GM23338 (cell line): ENCODE data around the gene OXLD1. TPM values are rescaled to one million over a fixed set of nuclear protein-coding genes. Genes with fewer than 3 reads are reported as not detected.

Source experiments
- EZH2 ChIP-seq: fragments of 200-600 bp; sonication (generic); IDR thresholded peaks from one replicate; pipeline ENCODE4 v1.8.0; 2017; ENCODE audit warnings: antibody characterized with exemption, mild to moderate bottlenecking, low read depth; ENCODE audit not compliant: unreplicated experiment
- STAT1 ChIP-seq: IDR thresholded peaks from one replicate; pipeline ENCODE4 v1.6.1; 2016; ENCODE audit warnings: antibody characterized with exemption; ENCODE audit not compliant: unreplicated experiment
- ZNF462 ChIP-seq: fragments of 250-450 bp; sonication (Bioruptor Pico); IDR thresholded peaks from 2 replicates; pipeline ENCODE4 v1.5.0; 2020; ENCODE audit warnings: mild to moderate bottlenecking, moderate library complexity
- polyA plus RNA-seq: library from polyadenylated mRNA; unstranded; fragments of >200 nt; fragmentation: Nextera tagmentation; extraction: Ambion mirVana; gene quantifications from 2 replicates; pipeline ENCODE4 v1.2.1, GENCODE V29; 2016
- total RNA-seq: library from RNA; depleted of rRNA; stranded (reverse); fragments of >200 nt; shearing (Covaris generic); gene quantifications from 2 replicates; pipeline ENCODE4 v1.2.3, GENCODE V29; 2014
- TF ChIP-seq, protein P1 (sequence below): IDR thresholded peaks from one replicate; pipeline ENCODE4 v1.6.1; 2018; ENCODE audit warnings: antibody characterized with exemption; ENCODE audit not compliant: unreplicated experiment

Gene OXLD1
- total and polyA plus RNA-seq, 2 experiments from 2014 or later: 46.0 to 64.9 TPM

GRCh38 chr17:81705518-81706231 is 39.3 kb upstream of the OXLD1 start (continued):
- TF ChIP-seq ZNF462 (CRISPR knock-in tag): no peak
- no peak for TF ChIP-seq STAT1
- TF ChIP-seq EZH2: no peak
- TF ChIP-seq, protein P1, sequence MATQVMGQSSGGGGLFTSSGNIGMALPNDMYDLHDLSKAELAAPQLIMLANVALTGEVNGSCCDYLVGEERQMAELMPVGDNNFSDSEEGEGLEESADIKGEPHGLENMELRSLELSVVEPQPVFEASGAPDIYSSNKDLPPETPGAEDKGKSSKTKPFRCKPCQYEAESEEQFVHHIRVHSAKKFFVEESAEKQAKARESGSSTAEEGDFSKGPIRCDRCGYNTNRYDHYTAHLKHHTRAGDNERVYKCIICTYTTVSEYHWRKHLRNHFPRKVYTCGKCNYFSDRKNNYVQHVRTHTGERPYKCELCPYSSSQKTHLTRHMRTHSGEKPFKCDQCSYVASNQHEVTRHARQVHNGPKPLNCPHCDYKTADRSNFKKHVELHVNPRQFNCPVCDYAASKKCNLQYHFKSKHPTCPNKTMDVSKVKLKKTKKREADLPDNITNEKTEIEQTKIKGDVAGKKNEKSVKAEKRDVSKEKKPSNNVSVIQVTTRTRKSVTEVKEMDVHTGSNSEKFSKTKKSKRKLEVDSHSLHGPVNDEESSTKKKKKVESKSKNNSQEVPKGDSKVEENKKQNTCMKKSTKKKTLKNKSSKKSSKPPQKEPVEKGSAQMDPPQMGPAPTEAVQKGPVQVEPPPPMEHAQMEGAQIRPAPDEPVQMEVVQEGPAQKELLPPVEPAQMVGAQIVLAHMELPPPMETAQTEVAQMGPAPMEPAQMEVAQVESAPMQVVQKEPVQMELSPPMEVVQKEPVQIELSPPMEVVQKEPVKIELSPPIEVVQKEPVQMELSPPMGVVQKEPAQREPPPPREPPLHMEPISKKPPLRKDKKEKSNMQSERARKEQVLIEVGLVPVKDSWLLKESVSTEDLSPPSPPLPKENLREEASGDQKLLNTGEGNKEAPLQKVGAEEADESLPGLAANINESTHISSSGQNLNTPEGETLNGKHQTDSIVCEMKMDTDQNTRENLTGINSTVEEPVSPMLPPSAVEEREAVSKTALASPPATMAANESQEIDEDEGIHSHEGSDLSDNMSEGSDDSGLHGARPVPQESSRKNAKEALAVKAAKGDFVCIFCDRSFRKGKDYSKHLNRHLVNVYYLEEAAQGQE: no peak
